Measurements from ENCODE around the gene GFOD1.

- TF ChIP-seq CTCF (IDR thresholded peaks at IDR 0.05): no peak
- no peak for TF ChIP-seq REST (IDR thresholded peaks at IDR 0.05; ENCODE audit: insufficient read depth in 1 of 2, low read depth in 2 of 2, low read length in 1 of 2)
- no peak for TF ChIP-seq POLR2AphosphoS5 (IDR thresholded peaks at IDR 0.05; ENCODE audit: low read depth, low read length)
- TF ChIP-seq SIN3A (IDR thresholded peaks at IDR 0.05; ENCODE audit: borderline replicate concordance, insufficient read depth, low read depth, low read length): no peak
- TF ChIP-seq TCF7L2 (IDR thresholded peaks at IDR 0.05; ENCODE audit: low read depth, low read length): no peak
These were observed 15.3 kb downstream of the GFOD1 start for GRCh38 chr6:13472099-13472498.

All from Panc1 (cell line).